ENCODE data around the gene DHX30. TPM values are rescaled to one million over a fixed set of nuclear protein-coding genes. Genes with fewer than 3 reads are reported as not detected.

The DHX30 gene
- total RNA-seq, 1 experiment from 2014 or later: 75.7 TPM

- Histone ChIP-seq H3K36me3 (ENCODE audit: control insufficient read depth, insufficient read depth, low read length) (no peaks in the 10 kb centered on the region; the same call in none of the 2 replicates), H3K4me3 (ENCODE audit: low read depth, low read length) (no peak overlapping the region), H3K9me3 (no peaks in the 10 kb centered on the region), H3K4me1 (no peaks in the 10 kb centered on the region), H3K27me3 (replicated peaks; ENCODE audit: control insufficient read depth, insufficient read depth, low read length) (no peaks in the 10 kb centered on the region)
- TF ChIP-seq, protein P1, sequence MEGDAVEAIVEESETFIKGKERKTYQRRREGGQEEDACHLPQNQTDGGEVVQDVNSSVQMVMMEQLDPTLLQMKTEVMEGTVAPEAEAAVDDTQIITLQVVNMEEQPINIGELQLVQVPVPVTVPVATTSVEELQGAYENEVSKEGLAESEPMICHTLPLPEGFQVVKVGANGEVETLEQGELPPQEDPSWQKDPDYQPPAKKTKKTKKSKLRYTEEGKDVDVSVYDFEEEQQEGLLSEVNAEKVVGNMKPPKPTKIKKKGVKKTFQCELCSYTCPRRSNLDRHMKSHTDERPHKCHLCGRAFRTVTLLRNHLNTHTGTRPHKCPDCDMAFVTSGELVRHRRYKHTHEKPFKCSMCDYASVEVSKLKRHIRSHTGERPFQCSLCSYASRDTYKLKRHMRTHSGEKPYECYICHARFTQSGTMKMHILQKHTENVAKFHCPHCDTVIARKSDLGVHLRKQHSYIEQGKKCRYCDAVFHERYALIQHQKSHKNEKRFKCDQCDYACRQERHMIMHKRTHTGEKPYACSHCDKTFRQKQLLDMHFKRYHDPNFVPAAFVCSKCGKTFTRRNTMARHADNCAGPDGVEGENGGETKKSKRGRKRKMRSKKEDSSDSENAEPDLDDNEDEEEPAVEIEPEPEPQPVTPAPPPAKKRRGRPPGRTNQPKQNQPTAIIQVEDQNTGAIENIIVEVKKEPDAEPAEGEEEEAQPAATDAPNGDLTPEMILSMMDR (IDR thresholded peaks at IDR 0.05; ENCODE audit: insufficient read depth in 1 of 2, low read depth in 1 of 2, low read length in 1 of 2, severe bottlenecking in 1 of 2, unreplicated experiment in 1 of 2): no peak
- ChIA-PET POLR2A (no interaction called here), CTCF (no interaction called here)
- peaks cover 76% of the 10 kb centered on the region for H3K36me3 Mint-ChIP-seq (ENCODE audit: insufficient read depth, unreplicated experiment)
- no peak for DNase-seq
- BruUV-seq (replicated peaks): no TSS peak
- H3K27me3 Mint-ChIP-seq (ENCODE audit: insufficient read depth, unreplicated experiment): no peaks in the 10 kb centered on the region
- no peak overlapping the region for H3K4me3 Mint-ChIP-seq (ENCODE audit: unreplicated experiment)
- H3K27ac Mint-ChIP-seq (ENCODE audit: unreplicated experiment): no peak overlapping the region
- intact Hi-C loops (cut with micrococcal nuclease; ENCODE audit: unreplicated experiment): no loop called here
- no peaks in the 10 kb centered on the region for H3K9me3 Mint-ChIP-seq (ENCODE audit: unreplicated experiment)
- no peaks in the 10 kb centered on the region for H3K4me1 Mint-ChIP-seq (ENCODE audit: low read depth, unreplicated experiment)
Observed at GRCh38 chr3:47857151-47857550, 54.2 kb downstream of the DHX30 start.

- Mint-ChIP-seq H3K27me3 (ENCODE audit: insufficient read depth, unreplicated experiment) (no peaks in the 10 kb centered on the region), H3K4me1 (ENCODE audit: low read depth, unreplicated experiment) (no peaks in the 10 kb centered on the region), H3K9me3 (ENCODE audit: unreplicated experiment) (no peaks in the 10 kb centered on the region), H3K36me3 (ENCODE audit: insufficient read depth, unreplicated experiment) (peaks cover 65% of the 10 kb centered on the region), H3K27ac (ENCODE audit: unreplicated experiment) (no peak overlapping the region), H3K4me3 (ENCODE audit: unreplicated experiment) (no peak overlapping the region)
- ChIA-PET POLR2A (no interaction called here), CTCF (no interaction called here)
- H3K36me3 ChIP-seq (ENCODE audit: control insufficient read depth, insufficient read depth, low read length): no peaks in the 10 kb centered on the region; the same call in none of the 2 replicates
- TF ChIP-seq, protein P1 (IDR thresholded peaks at IDR 0.05; ENCODE audit: insufficient read depth in 1 of 2, low read depth in 1 of 2, low read length in 1 of 2, severe bottlenecking in 1 of 2, unreplicated experiment in 1 of 2): no peak
- intact Hi-C loops (cut with micrococcal nuclease; ENCODE audit: unreplicated experiment): no loop called here
- no TSS peak for BruUV-seq (replicated peaks)
- H3K4me3 ChIP-seq (ENCODE audit: low read depth, low read length): no peak overlapping the region
- H3K4me1 ChIP-seq: no peaks in the 10 kb centered on the region
- H3K9me3 ChIP-seq: no peaks in the 10 kb centered on the region
- no peak for DNase-seq
- H3K27me3 ChIP-seq (replicated peaks; ENCODE audit: control insufficient read depth, insufficient read depth, low read length): no peaks in the 10 kb centered on the region
Observed at GRCh38 chr3:47859956-47860605, 57.1 kb downstream of the DHX30 start.

DNA sequence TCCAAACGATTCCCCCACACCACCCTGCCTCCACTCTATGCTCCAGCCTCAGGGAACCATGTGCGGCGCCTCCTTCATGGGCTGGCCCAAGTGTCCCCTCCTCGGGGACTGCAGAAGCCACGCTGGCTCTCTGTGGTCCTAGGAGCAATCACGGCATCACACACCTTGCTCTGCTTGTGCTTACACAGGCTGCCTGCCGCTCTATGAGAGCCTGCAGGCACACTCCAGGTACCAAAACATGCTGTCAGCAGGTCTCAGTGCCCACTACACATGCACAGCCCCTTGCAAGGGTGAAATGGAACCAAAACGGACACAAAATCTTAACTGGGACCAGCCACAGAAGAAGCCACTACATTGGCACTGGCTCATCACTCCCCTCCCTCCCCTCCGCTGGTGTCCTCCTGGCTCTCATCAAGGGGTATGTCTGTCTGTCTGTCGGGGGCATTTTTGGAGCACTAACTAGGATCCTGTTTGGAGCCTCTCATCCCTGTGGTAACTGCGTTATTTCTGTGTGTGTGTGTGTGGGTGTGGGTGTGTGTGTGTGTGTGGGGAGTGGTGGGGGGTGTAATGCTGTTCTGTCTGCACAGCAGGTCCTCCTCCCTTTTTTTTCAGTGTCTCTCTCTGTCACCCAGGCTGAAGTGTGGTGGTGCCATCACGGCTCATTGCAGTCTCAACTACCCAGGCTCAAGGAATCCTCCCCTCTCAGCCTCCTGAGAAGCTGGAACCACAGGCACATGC, 60.6 kb downstream of the DHX30 start:
- Mint-ChIP-seq H3K27ac (ENCODE audit: unreplicated experiment) (no peak overlapping the region), H3K36me3 (ENCODE audit: insufficient read depth, unreplicated experiment) (peaks cover 60% of the 10 kb centered on the region)
- CTCF ChIA-PET: no interaction called here

More for the DNA sequence above, 60.6 kb downstream of the DHX30 start:
- BruUV-seq (replicated peaks): no TSS peak
- no peaks in the 10 kb centered on the region for H3K9me3 Mint-ChIP-seq (ENCODE audit: unreplicated experiment)
- no peak overlapping the region for H3K4me3 ChIP-seq (ENCODE audit: low read depth, low read length)
- intact Hi-C loops (cut with micrococcal nuclease; ENCODE audit: unreplicated experiment): no loop called here
- H3K27me3 ChIP-seq (replicated peaks; ENCODE audit: control insufficient read depth, insufficient read depth, low read length): no peaks in the 10 kb centered on the region
- no peaks in the 10 kb centered on the region; the same call in 1 of the 2 replicates for H3K36me3 ChIP-seq (ENCODE audit: control insufficient read depth, insufficient read depth, low read length)
- H3K4me3 Mint-ChIP-seq (ENCODE audit: unreplicated experiment): no peak overlapping the region
- POLR2A ChIA-PET: no interaction called here
- no peaks in the 10 kb centered on the region for H3K27me3 Mint-ChIP-seq (ENCODE audit: insufficient read depth, unreplicated experiment)
- no peaks in the 10 kb centered on the region for H3K4me1 Mint-ChIP-seq (ENCODE audit: low read depth, unreplicated experiment)
- TF ChIP-seq, protein P1 (IDR thresholded peaks at IDR 0.05; ENCODE audit: insufficient read depth in 1 of 2, low read depth in 1 of 2, low read length in 1 of 2, severe bottlenecking in 1 of 2, unreplicated experiment in 1 of 2): no peak
- no peak for DNase-seq
- no peaks in the 10 kb centered on the region for H3K9me3 ChIP-seq
- H3K4me1 ChIP-seq: no peaks in the 10 kb centered on the region

Measured in Caco-2 (cell line).